Measurements from ENCODE around the gene CCDC177. TPM values are rescaled to one million over a fixed set of nuclear protein-coding genes. Genes with fewer than 3 reads are reported as not detected.

The CCDC177 gene
- polyA plus RNA-seq, 3 donors, result not detected

- no peak for TF ChIP-seq CTCF (IDR thresholded peaks at IDR 0.05)
- Histone ChIP-seq H3K36me3 (replicated peaks in 1 of 2; ENCODE audit: control insufficient read depth in 1 of 2, insufficient read depth in 2 of 2, low read length in 2 of 2) (peaks cover 0 to 4% of the 10 kb centered on the region in 2 donors), H3K79me2 (ENCODE audit: insufficient read depth, low read length) (peaks cover 100% of the 10 kb centered on the region), H3K9me3 (replicated peaks in 1 of 2; ENCODE audit: control insufficient read depth in 1 of 2, insufficient read depth in 1 of 2, low read length in 2 of 2) (no peaks in the 10 kb centered on the region), H3K27me3 (ENCODE audit: control insufficient read depth in 2 of 2, insufficient read depth in 2 of 2, low read length in 2 of 2) (no peaks in the 10 kb centered on the region), H3K4me3 (replicated peaks in 1 of 3; ENCODE audit: low read depth in 2 of 3, low read length in 3 of 3) (no peak overlapping the region), H2AFZ (ENCODE audit: insufficient read depth, low read depth, low read length, poor library complexity, severe bottlenecking) (no peak overlapping the region), H3K27ac (ENCODE audit: low read depth in 1 of 2, low read length in 2 of 2) (peak overlapping the region in 1 of 2 donors; percentile 96), H3K4me1 (ENCODE audit: control insufficient read depth in 1 of 2, insufficient read depth in 2 of 2, low read length in 2 of 2) (peaks cover 80 to 82% of the 10 kb centered on the region in 2 donors), H3K4me2 (replicated peaks; ENCODE audit: extremely low read depth, low read length, poor library complexity, severe bottlenecking) (peak overlapping the region; percentile 7), H4K20me1 (ENCODE audit: insufficient read depth, low read length) (peaks cover 100% of the 10 kb centered on the region), H3K9ac (ENCODE audit: insufficient read depth, low read length, poor library complexity, severe bottlenecking) (no peak overlapping the region)
- WGBS (ENCODE audit: insufficient coverage), result 67% methylated on average over 2 of the region's 2 CpGs
- H3K4me1 Mint-ChIP-seq, result peaks cover 86% of the 10 kb centered on the region
- peaks cover 24 to 29% of the 10 kb centered on the region in 2 donors for H3K36me3 Mint-ChIP-seq
- peak overlapping the region in 6 of 7 donors; percentile 7 to 70 (median 58) for H3K27ac Mint-ChIP-seq
- peaks cover 0 to 2% (median 0%) of the 10 kb centered on the region in 3 donors for H3K27me3 Mint-ChIP-seq (ENCODE audit: low read depth in 3 of 3)
- H3K4me3 Mint-ChIP-seq, result no peak overlapping the region
- DNase-seq, result no peak
- no peaks in the 10 kb centered on the region for H3K9me3 Mint-ChIP-seq
- intact Hi-C loops (cut with micrococcal nuclease), result no loop called here
Measured at GRCh38 chr14:69620981-69621380, 46.3 kb upstream of the CCDC177 start.

GRCh38 chr14:69620211-69620611 lies 45.5 kb upstream of the CCDC177 start:
- Histone ChIP-seq H3K4me2 (replicated peaks; ENCODE audit: extremely low read depth, low read length, poor library complexity, severe bottlenecking) (peak overlapping the region; percentile 27), H3K79me2 (ENCODE audit: insufficient read depth, low read length) (peaks cover 94% of the 10 kb centered on the region), H3K4me3 (replicated peaks in 1 of 3; ENCODE audit: low read depth in 2 of 3, low read length in 3 of 3) (peak overlapping the region in 1 of 3 experiments; percentile 1), H2AFZ (ENCODE audit: insufficient read depth, low read depth, low read length, poor library complexity, severe bottlenecking) (no peak overlapping the region), H3K4me1 (ENCODE audit: control insufficient read depth in 1 of 2, insufficient read depth in 2 of 2, low read length in 2 of 2) (peaks cover 80 to 82% of the 10 kb centered on the region in 2 donors), H3K36me3 (replicated peaks in 1 of 2; ENCODE audit: control insufficient read depth in 1 of 2, insufficient read depth in 2 of 2, low read length in 2 of 2) (peaks cover 0 to 4% of the 10 kb centered on the region in 2 donors), H3K27me3 (ENCODE audit: control insufficient read depth in 2 of 2, insufficient read depth in 2 of 2, low read length in 2 of 2) (no peaks in the 10 kb centered on the region), H3K27ac (ENCODE audit: low read depth in 1 of 2, low read length in 2 of 2) (peak overlapping the region in 1 of 2 donors; percentile 96), H4K20me1 (ENCODE audit: insufficient read depth, low read length) (peaks cover 100% of the 10 kb centered on the region), H3K9me3 (replicated peaks in 1 of 2; ENCODE audit: control insufficient read depth in 1 of 2, insufficient read depth in 1 of 2, low read length in 2 of 2) (no peaks in the 10 kb centered on the region), H3K9ac (ENCODE audit: insufficient read depth, low read length, poor library complexity, severe bottlenecking) (no peak overlapping the region)
- Mint-ChIP-seq H3K27ac (peak overlapping the region in 6 of 7 donors; percentile 3 to 70 (median 48)), H3K4me3 (peak overlapping the region in 1 of 2 donors; percentile 61), H3K9me3 (no peaks in the 10 kb centered on the region), H3K36me3 (peaks cover 20 to 31% of the 10 kb centered on the region in 2 donors), H3K4me1 (peaks cover 86% of the 10 kb centered on the region), H3K27me3 (ENCODE audit: low read depth in 3 of 3) (peaks cover 0 to 1% (median 0%) of the 10 kb centered on the region in 3 donors)
- WGBS (ENCODE audit: insufficient coverage), result no CpG with 5 or more reads among the region's 5 CpGs
- TF ChIP-seq CTCF (IDR thresholded peaks at IDR 0.05), result no peak
- intact Hi-C loops (cut with micrococcal nuclease), result no loop called here
- DNase-seq, result peak in 1 of 3 donors; percentile 38
